OCI-LY1 (cell line): ENCODE measurements around the gene UBTD2.

ENCODE experiments used
- H2AFZ ChIP-seq: fragments of 200-600 bp; sonication (generic), shearing (Covaris generic); 2 replicates; pipeline ENCODE4 v1.6.0; 2014; ENCODE audit warnings: antibody characterized with exemption, mild to moderate bottlenecking, low read length
- H3F3A ChIP-seq: fragments of 200-600 bp; sonication (generic), shearing (Covaris generic); 2 replicates; pipeline ENCODE4 v1.6.0; 2014; ENCODE audit warnings: mild to moderate bottlenecking, antibody characterized with exemption, low read length, moderate library complexity; ENCODE audit not compliant: insufficient read depth
- H3K27ac ChIP-seq: fragments of 200-600 bp; sonication (generic); 2 replicates; pipeline ENCODE4 v1.5.1; 2014; ENCODE audit warnings: low read length, mixed run types, mild to moderate bottlenecking, low read depth; ENCODE audit not compliant: poor library complexity, severe bottlenecking
- H3K27me3 ChIP-seq: fragments of 200-600 bp; sonication (generic); 2 replicates; pipeline ENCODE4 v1.6.0; 2014; ENCODE audit warnings: antibody characterized with exemption, mild to moderate bottlenecking, low read length, moderate library complexity; ENCODE audit not compliant: insufficient read depth
- H3K36me3 ChIP-seq: fragments of 200-600 bp; sonication (generic); 2 replicates; pipeline ENCODE4 v1.6.1; 2014; ENCODE audit warnings: mild to moderate bottlenecking, antibody characterized with exemption, low read length, moderate library complexity, mixed read lengths; ENCODE audit not compliant: insufficient read depth
- H3K4me1 ChIP-seq: fragments of 200-600 bp; sonication (generic); 2 replicates; pipeline ENCODE4 v1.5.1; 2014; ENCODE audit warnings: mild to moderate bottlenecking, low read length, moderate library complexity; ENCODE audit not compliant: insufficient read depth, severe bottlenecking
- H3K4me2 ChIP-seq: fragments of 200-600 bp; sonication (generic), shearing (Covaris generic); 2 replicates; pipeline ENCODE4 v1.6.1; 2014; ENCODE audit warnings: low read length
- H3K4me3 ChIP-seq: fragments of 200-600 bp; sonication (generic); 2 replicates; pipeline ENCODE4 v1.5.1; 2014; ENCODE audit warnings: low read length, low read depth, mild to moderate bottlenecking, mixed read lengths; ENCODE audit not compliant: poor library complexity, severe bottlenecking
- H3K79me2 ChIP-seq: fragments of 200-600 bp; shearing (Covaris generic); 2 replicates; pipeline ENCODE4 v1.6.1; 2016; ENCODE audit warnings: mixed run types, low read length, mixed read lengths; ENCODE audit not compliant: insufficient read depth
- H3K9ac ChIP-seq: fragments of 200-600 bp; sonication (generic), shearing (Covaris generic); 2 replicates; pipeline ENCODE4 v1.6.1; 2014; ENCODE audit warnings: mild to moderate bottlenecking, low read length, mixed read lengths
- H3K9me2 ChIP-seq: fragments of 200-600 bp; sonication (generic), shearing (Covaris generic); 2 replicates; pipeline ENCODE4 v1.6.1; 2014; ENCODE audit warnings: low read depth, mild to moderate bottlenecking, low read length, mixed read lengths
- H3K9me3 ChIP-seq: fragments of 200-600 bp; shearing (Covaris generic); 2 replicates; pipeline ENCODE4 v1.6.1; 2014; ENCODE audit warnings: low read length, mixed read lengths
- H4K20me1 ChIP-seq: fragments of 200-600 bp; sonication (generic), shearing (Covaris generic); 2 replicates; pipeline ENCODE4 v1.6.0; 2016; ENCODE audit warnings: mild to moderate bottlenecking, low read length; ENCODE audit not compliant: insufficient read depth
- CTCF ChIP-seq: fragments of 200-600 bp; sonication (generic), shearing (Covaris generic); IDR thresholded peaks from 2 replicates; pipeline ENCODE4 v1.5.1; 2017; ENCODE audit warnings: mild to moderate bottlenecking, antibody characterized with exemption, low read length, moderate library complexity, mixed read lengths
- EZH2 ChIP-seq: fragments of 200-600 bp; sonication (generic), shearing (Covaris generic); IDR thresholded peaks from 2 replicates; pipeline ENCODE4 v1.8.0; 2017; ENCODE audit warnings: borderline replicate concordance, mixed run types, mild to moderate bottlenecking, antibody characterized with exemption, low read length, moderate library complexity, mixed read lengths

Gene UBTD2

DNA sequence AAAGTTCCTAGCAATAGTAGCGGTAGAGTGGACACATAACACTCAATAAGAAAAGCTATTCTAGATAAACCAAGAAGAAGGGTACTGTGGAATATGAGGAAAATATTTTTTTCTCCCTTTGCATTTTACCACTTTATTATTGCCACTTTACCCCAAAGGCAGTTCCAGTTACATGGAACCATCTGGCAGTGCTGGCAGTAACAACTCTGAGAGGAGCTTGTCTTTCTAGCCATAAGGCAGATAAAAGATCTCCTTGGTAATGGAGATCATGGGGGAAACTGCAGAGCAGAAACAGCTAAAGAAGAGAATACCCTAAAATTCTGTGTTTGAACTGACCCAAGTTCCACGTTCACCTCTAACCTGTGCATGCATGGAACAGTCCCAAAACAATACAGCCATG is 38.5 kb downstream of the UBTD2 start:
- Histone ChIP-seq H3K4me3 (no peak overlapping the region), H3K4me1 (no peaks in the 10 kb centered on the region), H2AFZ (no peak overlapping the region), H3K9me2 (no peaks in the 10 kb centered on the region), H3K9ac (no peak overlapping the region), H3K4me2 (no peak overlapping the region), H3F3A (no peaks in the 10 kb centered on the region), H3K79me2 (peaks cover 21% of the 10 kb centered on the region), H3K36me3 (peaks cover 3% of the 10 kb centered on the region; the same call in 1 of the 2 replicates), H4K20me1 (no peaks in the 10 kb centered on the region), H3K27me3 (no peaks in the 10 kb centered on the region), H3K27ac (no peak overlapping the region), H3K9me3 (no peaks in the 10 kb centered on the region)
- TF ChIP-seq CTCF: no peak
- TF ChIP-seq EZH2: no peak

GRCh38 chr5:172243302-172243701 is 40.3 kb downstream of the UBTD2 start:
- H3K9me3 ChIP-seq: no peaks in the 10 kb centered on the region
- no peak overlapping the region for H2AFZ ChIP-seq
- peaks cover 5% of the 10 kb centered on the region for H3K4me1 ChIP-seq
- no peaks in the 10 kb centered on the region for H3K27me3 ChIP-seq
- no peak overlapping the region for H3K9ac ChIP-seq
- H3K4me3 ChIP-seq: no peak overlapping the region
- H3K4me2 ChIP-seq: no peak overlapping the region
- H4K20me1 ChIP-seq: no peaks in the 10 kb centered on the region
- no peak for TF ChIP-seq EZH2
- peaks cover 31% of the 10 kb centered on the region for H3K79me2 ChIP-seq
- no peak overlapping the region for H3K27ac ChIP-seq
- no peaks in the 10 kb centered on the region for H3K9me2 ChIP-seq
- no peaks in the 10 kb centered on the region for H3F3A ChIP-seq
- H3K36me3 ChIP-seq: peaks cover 3% of the 10 kb centered on the region; the same call in 1 of the 2 replicates

DNA sequence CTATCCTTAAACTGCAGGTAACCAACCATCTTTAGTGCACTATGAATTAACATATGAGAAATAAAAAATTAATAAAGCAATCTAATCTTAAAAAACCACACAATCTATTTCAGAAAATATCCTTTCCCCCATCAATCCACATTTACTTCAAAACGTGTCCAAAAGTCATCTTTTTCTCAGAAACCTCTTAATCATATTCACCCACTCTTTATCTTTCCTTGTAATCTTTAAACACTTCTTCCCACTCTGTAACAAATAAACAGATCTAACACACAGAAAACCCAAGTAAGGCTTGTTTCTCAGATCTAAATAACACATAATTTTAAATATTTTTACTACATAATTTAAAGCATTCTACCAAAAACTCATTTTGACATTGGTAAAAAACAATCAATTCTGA is 45.2 kb downstream of the UBTD2 start:
- H3K4me2 ChIP-seq: no peak overlapping the region
- no peak overlapping the region for H3K4me3 ChIP-seq
- H3F3A ChIP-seq: no peaks in the 10 kb centered on the region
- H4K20me1 ChIP-seq: no peaks in the 10 kb centered on the region
- H3K9me2 ChIP-seq: no peaks in the 10 kb centered on the region
- peaks cover 36% of the 10 kb centered on the region for H3K4me1 ChIP-seq
- H3K9me3 ChIP-seq: no peaks in the 10 kb centered on the region
- H3K27me3 ChIP-seq: no peaks in the 10 kb centered on the region
- no peak overlapping the region for H2AFZ ChIP-seq
- TF ChIP-seq CTCF: no peak
- no peak for TF ChIP-seq EZH2
- peaks cover 10% of the 10 kb centered on the region; the same call in 1 of the 2 replicates for H3K36me3 ChIP-seq
- no peak overlapping the region for H3K27ac ChIP-seq
- no peak overlapping the region for H3K9ac ChIP-seq
- peaks cover 30% of the 10 kb centered on the region for H3K79me2 ChIP-seq
